Measurements from ENCODE around the gene RTF1. TPM values are rescaled to one million over a fixed set of nuclear protein-coding genes. Genes with fewer than 3 reads are reported as not detected.

RTF1 gene
- total RNA-seq, 1 experiment from 2014 or later: 47.6 TPM

GRCh38 chr15:41501931-41502794 lies 85.3 kb downstream of the RTF1 start:
- H3K27me3 ChIP-seq (replicated peaks; ENCODE audit: insufficient read depth, low read depth, low read length, poor library complexity): no peaks in the 10 kb centered on the region
- POLR2A ChIA-PET (ENCODE audit: low non-redundant PET): no interaction called here

DNA sequence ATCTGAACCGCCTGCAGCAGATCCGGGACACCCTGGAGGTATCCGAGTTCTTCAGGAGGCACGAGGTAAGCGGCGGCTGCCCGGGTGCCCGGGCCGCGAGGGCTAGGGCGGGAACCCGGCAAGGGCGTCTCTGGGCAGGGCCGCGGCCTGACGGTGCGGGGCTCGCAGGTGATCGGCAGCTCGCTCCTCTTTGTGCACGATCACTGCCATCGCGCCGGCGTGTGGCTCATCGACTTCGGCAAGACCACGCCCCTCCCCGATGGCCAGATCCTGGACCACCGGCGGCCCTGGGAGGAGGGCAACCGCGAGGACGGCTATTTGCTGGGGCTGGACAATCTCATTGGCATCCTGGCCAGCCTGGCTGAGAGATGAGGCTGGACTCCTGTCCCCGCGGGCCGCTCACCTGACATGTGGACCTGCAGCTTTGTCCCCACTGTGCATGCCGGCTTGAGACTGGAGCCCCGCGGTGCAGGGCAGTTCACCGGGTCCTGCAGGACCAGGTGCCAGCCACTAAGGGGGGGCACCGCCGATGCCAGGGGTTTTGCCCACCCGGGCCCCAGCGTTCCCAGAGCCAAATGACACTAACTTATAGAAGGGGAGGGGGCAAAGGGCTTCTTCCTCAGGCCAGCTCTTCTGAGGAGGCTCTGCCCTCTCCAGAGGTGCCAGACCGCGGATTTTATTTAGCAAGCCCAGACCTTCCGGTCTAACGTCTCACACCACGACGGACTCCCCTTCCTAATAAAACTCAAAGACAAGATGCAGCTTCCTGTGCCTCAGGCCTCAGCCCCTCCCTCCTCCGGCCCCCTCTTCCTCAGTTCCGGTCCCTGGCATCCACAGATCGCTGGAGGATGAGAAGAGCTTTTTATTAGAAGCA lies 86.1 kb downstream of the RTF1 start:
- no peaks in the 10 kb centered on the region for H3K27me3 ChIP-seq (replicated peaks; ENCODE audit: insufficient read depth, low read depth, low read length, poor library complexity)
- no peak for DNase-seq (ENCODE audit: low spot score)
- no TSS peak for BruUV-seq (replicated peaks)

More at GRCh38 chr15:41501931-41502794, 85.3 kb downstream of the RTF1 start:
- Histone ChIP-seq H3K4me1 (ENCODE audit: insufficient read depth, low read length, poor library complexity, severe bottlenecking) (peaks cover 20% of the 10 kb centered on the region), H3K9me3 (ENCODE audit: low read depth, low read length, poor library complexity, severe bottlenecking) (no peaks in the 10 kb centered on the region), H3K36me3 (ENCODE audit: insufficient read depth, low read length, poor library complexity, severe bottlenecking) (no peaks in the 10 kb centered on the region), H3K4me3 (ENCODE audit: low read depth, low read length, poor library complexity, severe bottlenecking) (peak overlapping the region; percentile 45), H3K27ac (ENCODE audit: low read depth, low read length, poor library complexity, severe bottlenecking) (no peak overlapping the region)
- no peak for DNase-seq (ENCODE audit: low spot score)
- BruUV-seq (replicated peaks): no TSS peak
- no peak for TF ChIP-seq CTCF (conservative IDR thresholded peaks at IDR 0.05; ENCODE audit: low read depth, low read length)
- CTCF ChIA-PET: no interaction called here
- intact Hi-C loops (cut with micrococcal nuclease; ENCODE audit: unreplicated experiment): no loop called here

DNA sequence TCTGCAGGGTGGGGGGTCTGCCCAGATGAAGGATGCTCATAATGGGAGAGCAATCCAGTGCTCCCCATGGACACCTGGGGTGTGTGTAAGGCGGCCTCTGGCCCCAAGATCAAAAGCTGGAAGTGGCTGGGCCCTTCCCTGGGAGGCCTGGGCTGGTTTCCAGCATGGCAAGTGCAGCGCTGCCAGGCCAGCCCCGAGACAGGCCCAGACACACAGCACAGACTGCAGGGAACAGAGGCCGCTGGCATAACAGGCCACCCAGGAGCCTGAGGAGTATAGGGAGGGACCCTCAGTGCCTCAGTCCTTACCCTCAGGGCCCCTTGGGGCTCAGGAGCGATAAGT lies 86.7 kb downstream of the RTF1 start:
- Histone ChIP-seq H3K27me3 (replicated peaks; ENCODE audit: insufficient read depth, low read depth, low read length, poor library complexity) (no peaks in the 10 kb centered on the region), H3K9me3 (ENCODE audit: low read depth, low read length, poor library complexity, severe bottlenecking) (no peaks in the 10 kb centered on the region), H3K4me3 (ENCODE audit: low read depth, low read length, poor library complexity, severe bottlenecking) (no peak overlapping the region), H3K36me3 (ENCODE audit: insufficient read depth, low read length, poor library complexity, severe bottlenecking) (no peaks in the 10 kb centered on the region), H3K4me1 (ENCODE audit: insufficient read depth, low read length, poor library complexity, severe bottlenecking) (peaks cover 17% of the 10 kb centered on the region), H3K27ac (ENCODE audit: low read depth, low read length, poor library complexity, severe bottlenecking) (no peak overlapping the region)
- DNase-seq (ENCODE audit: low spot score): no peak
- ChIA-PET POLR2A (ENCODE audit: low non-redundant PET) (no interaction called here), CTCF (interaction anchor here (0.6 kb wide), 1 partner anchor 8 kb away, joined by 4 read pairs; no protein-coding TSS in a partner anchor)
- no peak for TF ChIP-seq CTCF (conservative IDR thresholded peaks at IDR 0.05; ENCODE audit: low read depth, low read length)
- TF ChIP-seq EZH2 (IDR thresholded peaks at IDR 0.05; ENCODE audit: borderline replicate concordance, low read depth, low read length, poor library complexity, severe bottlenecking): no peak
- intact Hi-C loops (cut with micrococcal nuclease; ENCODE audit: unreplicated experiment): no loop called here
- BruUV-seq (replicated peaks): no TSS peak

More for the DNA sequence above, 86.1 kb downstream of the RTF1 start:
- POLR2A ChIA-PET (ENCODE audit: low non-redundant PET): no interaction called here
- Histone ChIP-seq H3K4me3 (ENCODE audit: low read depth, low read length, poor library complexity, severe bottlenecking) (no peak overlapping the region), H3K36me3 (ENCODE audit: insufficient read depth, low read length, poor library complexity, severe bottlenecking) (no peaks in the 10 kb centered on the region), H3K27ac (ENCODE audit: low read depth, low read length, poor library complexity, severe bottlenecking) (no peak overlapping the region), H3K4me1 (ENCODE audit: insufficient read depth, low read length, poor library complexity, severe bottlenecking) (peaks cover 20% of the 10 kb centered on the region), H3K9me3 (ENCODE audit: low read depth, low read length, poor library complexity, severe bottlenecking) (no peaks in the 10 kb centered on the region)
- CTCF ChIA-PET: interaction anchor here (0.6 kb wide), 1 partner anchor 9 kb away, joined by 4 read pairs; no protein-coding TSS in a partner anchor
- intact Hi-C loops (cut with micrococcal nuclease; ENCODE audit: unreplicated experiment): no loop called here
- TF ChIP-seq CTCF (conservative IDR thresholded peaks at IDR 0.05; ENCODE audit: low read depth, low read length) (no peak), EZH2 (IDR thresholded peaks at IDR 0.05; ENCODE audit: borderline replicate concordance, low read depth, low read length, poor library complexity, severe bottlenecking) (no peak)

Measured in A673 (cell line).